ENCODE results near the gene GIMAP7. TPM values are rescaled to one million over a fixed set of nuclear protein-coding genes. Genes with fewer than 3 reads are reported as not detected.

The GIMAP7 gene
- total RNA-seq, result not detected in 2 replicates

GRCh38 chr7:150514748-150515222, at the start of gene GIMAP7:
Gene GIMAP7 (plus strand): TSS chr7:150514872. CDS start chr7:150519975, 5,103 bp downstream.

GRCh38 chr7:150567169-150567568, 52.5 kb downstream of the GIMAP7 start, which contains the start of gene GIMAP4:
Gene GIMAP4 (plus strand): TSS chr7:150567390. CDS start chr7:150569902, 2,512 bp downstream.

Other genes starting within 250 kb of the GIMAP7 start
- gene LRRC61, start 191.5 kb upstream of the GIMAP7 start, total RNA-seq, result 1.8 and 2.2 TPM in 2 replicates
- 1.2 TPM in 2 replicates for gene ACTR3C, start 191.3 kb upstream of the GIMAP7 start, total RNA-seq
- 2.7 TPM in 1 of 2 replicates, not detected in the other for gene RARRES2, start 173.2 kb upstream of the GIMAP7 start, total RNA-seq
- gene REPIN1, start 146.1 kb upstream of the GIMAP7 start, total RNA-seq, result 48.4 and 87.7 TPM in 2 replicates
- gene ZNF775, start 135.5 kb upstream of the GIMAP7 start, total RNA-seq, result 5.6 and 5.9 TPM in 2 replicates
- under 0.01 TPM in 1 of 2 replicates, not detected in the other for gene GIMAP8, start 64.2 kb upstream of the GIMAP7 start, total RNA-seq
- gene GIMAP4, start 52.5 kb downstream of the GIMAP7 start, total RNA-seq, result 0.23 and 0.59 TPM in 2 replicates
- gene GIMAP6, start 117.5 kb downstream of the GIMAP7 start, total RNA-seq, result 0.05 and 0.30 TPM in 2 replicates
- gene GIMAP2, start 170.8 kb downstream of the GIMAP7 start, total RNA-seq, result under 0.01 TPM in 1 of 2 replicates, not detected in the other
- under 0.01 TPM in 1 of 2 replicates, not detected in the other for gene GIMAP1, start 201.7 kb downstream of the GIMAP7 start, total RNA-seq
- gene GIMAP5, start 222.5 kb downstream of the GIMAP7 start, total RNA-seq, result not detected in 2 replicates

Measured in smooth muscle cell of the umbilical artery (primary cell).